ENCODE results near the gene ICAM3. TPM values are rescaled to one million over a fixed set of nuclear protein-coding genes. Genes with fewer than 3 reads are reported as not detected.

The ICAM3 gene
- total RNA-seq, 2 experiments from 2014 or later: 109 to 122 TPM

DNA sequence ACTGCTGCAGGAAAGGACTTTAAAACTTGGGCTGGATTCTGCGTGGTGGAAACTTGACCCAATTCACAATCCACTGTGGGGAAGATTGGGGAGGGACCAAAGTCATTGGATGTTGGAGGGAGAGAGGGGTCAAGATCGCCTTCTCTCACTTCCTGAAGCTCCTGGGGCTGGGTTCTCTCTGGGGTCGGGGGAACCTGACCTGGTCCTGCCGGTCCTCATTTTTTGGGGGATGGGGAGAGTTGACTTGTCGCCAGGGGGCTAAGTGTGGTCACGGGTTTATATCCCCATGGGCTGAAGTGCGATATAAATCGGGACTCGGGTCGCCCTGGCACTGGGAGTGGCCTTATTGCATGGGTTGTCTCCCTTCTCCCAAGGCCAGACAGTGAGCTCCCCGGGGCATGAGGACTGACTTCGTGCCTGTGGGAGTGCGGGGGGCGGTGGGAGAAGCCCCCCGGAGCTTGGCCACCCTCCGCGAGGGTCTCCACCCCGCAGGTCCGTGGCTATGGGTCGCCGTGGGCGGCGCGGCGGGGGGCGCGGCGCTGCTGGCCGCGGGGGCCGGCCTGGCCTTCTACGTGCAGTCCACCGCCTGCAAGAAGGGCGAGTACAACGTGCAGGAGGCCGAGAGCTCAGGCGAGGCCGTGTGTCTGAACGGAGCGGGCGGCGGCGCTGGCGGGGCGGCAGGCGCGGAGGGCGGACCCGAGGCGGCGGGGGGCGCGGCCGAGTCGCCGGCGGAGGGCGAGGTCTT, 43.4 kb downstream of the ICAM3 start:
- H3K27ac Mint-ChIP-seq: no peak overlapping the region
- intact Hi-C loops (cut with DNase I, micrococcal nuclease): loop anchor here in 1 of 2 experiments (10.0 kb wide), 1 partner anchor 219 kb away; the partner anchor contains the start of gene S1PR5
- no peak for DNase-seq
- H3K36me3 Mint-ChIP-seq (ENCODE audit: low read depth): no peaks in the 10 kb centered on the region
- ATAC-seq: no peak
- peaks cover 29% of the 10 kb centered on the region for H3K4me1 Mint-ChIP-seq
- ChIA-PET CTCF (interaction anchor here (0.7 kb wide), 1 partner anchor 125 kb away, joined by 5 read pairs; no protein-coding TSS in a partner anchor), POLR2A (no interaction called here)
- peaks cover 42% of the 10 kb centered on the region for H3K27me3 Mint-ChIP-seq
- H3K4me3 Mint-ChIP-seq: peak overlapping the region; percentile 52
- H3K9me3 Mint-ChIP-seq (ENCODE audit: low read depth): no peaks in the 10 kb centered on the region

DNA sequence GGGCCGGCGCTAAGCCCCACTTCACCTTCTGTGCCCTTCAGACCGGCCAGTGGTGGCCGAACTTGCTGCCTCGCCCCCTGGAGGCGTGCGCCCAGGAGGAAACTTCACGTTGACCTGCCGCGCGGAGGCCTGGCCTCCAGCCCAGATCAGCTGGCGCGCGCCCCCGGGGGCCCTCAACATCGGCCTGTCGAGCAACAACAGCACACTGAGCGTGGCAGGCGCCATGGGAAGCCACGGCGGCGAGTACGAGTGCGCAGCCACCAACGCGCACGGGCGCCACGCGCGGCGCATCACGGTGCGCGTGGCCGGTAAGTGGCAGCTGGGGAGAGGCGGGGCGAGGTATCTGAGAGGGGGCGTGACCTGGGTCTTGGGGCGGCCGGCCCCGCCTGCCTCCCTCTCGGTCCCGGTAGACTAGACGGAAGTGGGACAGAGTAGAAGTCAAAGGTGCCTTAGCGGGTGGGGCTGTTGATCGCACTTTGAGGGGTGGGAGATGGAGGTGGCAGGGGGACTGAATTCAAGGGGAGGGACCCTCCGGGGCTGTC, 44.0 kb downstream of the ICAM3 start:
- H3K27ac Mint-ChIP-seq: no peak overlapping the region
- H3K4me1 Mint-ChIP-seq: peaks cover 35% of the 10 kb centered on the region
- ATAC-seq (peak; percentile 21), DNase-seq (peak; percentile 72)
- intact Hi-C loops (cut with DNase I, micrococcal nuclease): loop anchor here in 1 of 2 experiments (10.0 kb wide), 1 partner anchor 219 kb away; the partner anchor contains the start of gene S1PR5
- peaks cover 49% of the 10 kb centered on the region for H3K27me3 Mint-ChIP-seq
- H3K9me3 Mint-ChIP-seq (ENCODE audit: low read depth): no peaks in the 10 kb centered on the region
- H3K36me3 Mint-ChIP-seq (ENCODE audit: low read depth): no peaks in the 10 kb centered on the region
- peak overlapping the region; percentile 52 for H3K4me3 Mint-ChIP-seq
- ChIA-PET CTCF (interaction anchor here (0.7 kb wide), 1 partner anchor 126 kb away, joined by 5 read pairs; no protein-coding TSS in a partner anchor), POLR2A (no interaction called here)

DNA sequence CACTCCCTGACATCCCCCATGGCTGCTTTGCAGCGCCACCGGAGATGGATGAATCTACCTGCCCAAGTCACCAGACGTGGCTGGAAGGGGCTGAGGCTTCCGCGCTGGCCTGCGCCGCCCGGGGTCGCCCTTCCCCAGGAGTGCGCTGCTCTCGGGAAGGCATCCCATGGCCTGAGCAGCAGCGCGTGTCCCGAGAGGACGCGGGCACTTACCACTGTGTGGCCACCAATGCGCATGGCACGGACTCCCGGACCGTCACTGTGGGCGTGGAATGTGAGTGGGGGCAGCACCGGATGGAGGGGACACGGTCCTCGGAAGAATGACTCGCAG, 45.1 kb downstream of the ICAM3 start:
- H3K4me3 Mint-ChIP-seq: no peak overlapping the region
- peaks cover 54% of the 10 kb centered on the region for H3K27me3 Mint-ChIP-seq
- ATAC-seq: no peak
- DNase-seq: peak; percentile 42
- no peak overlapping the region for H3K27ac Mint-ChIP-seq
- peaks cover 42% of the 10 kb centered on the region for H3K4me1 Mint-ChIP-seq
- intact Hi-C loops (cut with DNase I, micrococcal nuclease): loop anchor here (5.0 to 10.0 kb wide), 2 partner anchors 220 to 223 kb away; partner anchors contain the start of gene S1PR5 (in 2 of the 2)
- ChIA-PET POLR2A (no interaction called here), CTCF (interaction anchor here (0.7 kb wide), 1 partner anchor 57 kb away, joined by 3 read pairs; no protein-coding TSS in a partner anchor)
- no peaks in the 10 kb centered on the region for H3K36me3 Mint-ChIP-seq (ENCODE audit: low read depth)
- no peaks in the 10 kb centered on the region for H3K9me3 Mint-ChIP-seq (ENCODE audit: low read depth)

DNA sequence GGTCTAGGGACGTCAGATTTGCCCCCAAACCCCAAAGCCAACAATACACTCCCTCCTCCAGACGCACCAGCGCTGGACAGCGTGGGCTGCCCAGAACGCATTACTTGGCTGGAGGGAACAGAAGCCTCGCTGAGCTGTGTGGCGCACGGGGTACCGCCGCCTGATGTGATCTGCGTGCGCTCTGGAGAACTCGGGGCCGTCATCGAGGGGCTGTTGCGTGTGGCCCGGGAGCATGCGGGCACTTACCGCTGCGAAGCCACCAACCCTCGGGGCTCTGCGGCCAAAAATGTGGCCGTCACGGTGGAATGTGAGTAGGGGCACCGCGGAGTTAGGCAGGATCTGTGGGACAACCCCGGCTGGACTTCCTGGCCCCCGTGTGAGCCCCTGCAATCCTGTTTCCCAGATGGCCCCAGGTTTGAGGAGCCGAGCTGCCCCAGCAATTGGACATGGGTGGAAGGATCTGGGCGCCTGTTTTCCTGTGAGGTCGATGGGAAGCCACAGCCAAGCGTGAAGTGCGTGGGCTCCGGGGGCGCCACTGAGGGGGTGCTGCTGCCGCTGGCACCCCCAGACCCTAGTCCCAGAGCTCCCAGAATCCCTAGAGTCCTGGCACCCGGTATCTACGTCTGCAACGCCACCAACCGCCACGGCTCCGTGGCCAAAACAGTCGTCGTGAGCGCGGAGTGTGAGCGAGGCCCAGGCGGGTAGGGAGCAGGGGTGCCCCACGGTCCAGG, 45.6 kb downstream of the ICAM3 start:
- ChIA-PET POLR2A (interaction anchor here (0.7 kb wide), 1 partner anchor 549 kb away, joined by 7 read pairs; no protein-coding TSS in a partner anchor), CTCF (interaction anchor here (0.7 to 1.0 kb wide), 2 partner anchors 12 to 57 kb away, joined by 3 read pairs; no protein-coding TSS in a partner anchor)
- intact Hi-C loops (cut with DNase I, micrococcal nuclease): loop anchor here (5.0 to 10.0 kb wide), 2 partner anchors 221 to 223 kb away; partner anchors contain the start of gene S1PR5 (in 2 of the 2)
- Mint-ChIP-seq H3K4me3 (no peak overlapping the region), H3K36me3 (ENCODE audit: low read depth) (no peaks in the 10 kb centered on the region), H3K27me3 (peaks cover 58% of the 10 kb centered on the region), H3K27ac (no peak overlapping the region), H3K9me3 (ENCODE audit: low read depth) (no peaks in the 10 kb centered on the region), H3K4me1 (peaks cover 48% of the 10 kb centered on the region)
- ATAC-seq: no peak
- DNase-seq: no peak

DNA sequence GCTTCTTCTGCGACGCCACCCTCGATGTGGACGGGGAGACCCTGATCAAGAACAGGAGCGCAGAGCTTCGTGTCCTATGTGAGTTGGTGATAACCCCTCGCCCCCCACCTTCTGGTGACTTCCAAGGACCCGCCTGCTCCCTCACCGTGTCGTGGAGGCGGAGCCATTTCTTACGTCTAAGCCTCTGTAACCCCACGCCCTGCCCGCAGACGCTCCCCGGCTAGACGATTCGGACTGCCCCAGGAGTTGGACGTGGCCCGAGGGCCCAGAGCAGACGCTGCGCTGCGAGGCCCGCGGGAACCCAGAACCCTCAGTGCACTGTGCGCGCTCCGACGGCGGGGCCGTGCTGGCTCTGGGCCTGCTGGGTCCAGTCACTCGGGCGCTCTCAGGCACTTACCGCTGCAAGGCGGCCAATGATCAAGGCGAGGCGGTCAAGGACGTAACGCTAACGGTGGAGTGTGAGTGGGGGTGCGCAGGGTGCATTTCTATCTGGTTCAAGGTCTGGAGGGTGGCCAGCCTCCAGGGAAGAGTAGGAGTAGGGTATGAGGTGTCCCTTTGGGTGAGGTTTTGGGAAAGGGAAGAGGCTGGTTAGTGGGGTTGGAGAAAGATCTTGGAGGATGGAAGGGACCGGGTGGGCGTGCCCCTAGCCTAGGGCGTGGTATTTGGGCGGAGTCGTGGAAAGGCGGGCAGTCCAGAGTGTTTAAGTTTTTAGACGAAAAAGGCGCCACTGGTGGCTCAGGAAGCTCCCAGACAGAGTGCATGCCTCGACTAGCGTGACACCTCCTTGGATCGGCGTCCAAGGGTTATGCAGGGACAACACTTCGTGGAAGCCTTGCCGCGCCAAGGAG, 46.4 kb downstream of the ICAM3 start:
- intact Hi-C loops (cut with DNase I, micrococcal nuclease): loop anchor here (1.0 to 10.0 kb wide), 3 partner anchors 40 to 224 kb away; partner anchors contain the start of genes S1PR5 (in 2 of the 2) and RAVER1 (in 1 of the 2)
- peak overlapping the region; percentile 66 for H3K4me3 Mint-ChIP-seq
- no peaks in the 10 kb centered on the region for H3K9me3 Mint-ChIP-seq (ENCODE audit: low read depth)
- peaks cover 63% of the 10 kb centered on the region for H3K27me3 Mint-ChIP-seq
- DNase-seq (peak; percentile 33), ATAC-seq (no peak)
- ChIA-PET CTCF (interaction anchor here (0.6 to 2.1 kb wide), 3 partner anchors 11 to 96 kb away, joined by 3 to 7 read pairs (median 3); no protein-coding TSS in a partner anchor), POLR2A (interaction anchor here (0.7 kb wide), 2 partner anchors 87 to 549 kb away, joined by 7 to 8 read pairs; partner anchors contain the start of gene TYK2)
- H3K36me3 Mint-ChIP-seq (ENCODE audit: low read depth): no peaks in the 10 kb centered on the region
- H3K4me1 Mint-ChIP-seq: peaks cover 53% of the 10 kb centered on the region
- no peak overlapping the region for H3K27ac Mint-ChIP-seq

DNA sequence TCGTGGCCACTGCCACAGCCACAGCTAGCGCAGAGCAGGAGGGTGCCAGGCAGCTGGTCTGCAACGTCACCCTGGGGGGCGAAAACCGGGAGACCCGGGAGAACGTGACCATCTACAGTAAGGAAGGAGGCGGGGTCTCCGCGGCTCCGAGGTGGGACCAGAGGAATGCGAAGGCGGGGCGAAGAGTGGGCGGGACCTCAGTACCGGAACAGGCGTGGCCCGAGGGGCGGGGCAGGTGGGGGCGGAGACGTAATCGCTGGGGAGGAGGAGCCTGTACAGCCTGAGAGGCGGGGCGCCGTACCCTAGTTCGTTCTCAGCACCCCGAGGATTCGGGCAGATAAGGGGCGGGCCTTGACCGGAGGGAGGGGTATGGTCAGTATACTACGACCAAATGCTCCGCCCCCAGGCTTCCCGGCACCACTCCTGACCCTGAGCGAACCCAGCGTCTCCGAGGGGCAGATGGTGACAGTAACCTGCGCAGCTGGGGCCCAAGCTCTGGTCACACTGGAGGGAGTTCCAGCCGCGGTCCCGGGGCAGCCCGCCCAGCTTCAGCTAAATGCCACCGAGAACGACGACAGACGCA, 47.1 kb downstream of the ICAM3 start:
- Mint-ChIP-seq H3K4me1 (peaks cover 59% of the 10 kb centered on the region), H3K27me3 (peaks cover 70% of the 10 kb centered on the region), H3K36me3 (ENCODE audit: low read depth) (no peaks in the 10 kb centered on the region), H3K9me3 (ENCODE audit: low read depth) (no peaks in the 10 kb centered on the region), H3K27ac (no peak overlapping the region), H3K4me3 (peak overlapping the region; percentile 66)
- POLR2A ChIA-PET: interaction anchor here (0.7 to 1.2 kb wide), 2 partner anchors 32 to 88 kb away, joined by 3 to 8 read pairs; partner anchors contain the start of gene TYK2
- intact Hi-C loops (cut with DNase I, micrococcal nuclease): loop anchor here (1.0 to 10.0 kb wide), 3 partner anchors 41 to 225 kb away; partner anchors contain the start of genes S1PR5 (in 2 of the 2) and RAVER1 (in 1 of the 2)
- CTCF ChIA-PET: interaction anchor here (0.6 to 2.1 kb wide), 7 partner anchors 14 to 129 kb away, joined by 3 to 13 read pairs (median 4); partner anchors contain the start of gene ICAM1
- peak; percentile 92 for DNase-seq
- ATAC-seq: peak; percentile 63

DNA sequence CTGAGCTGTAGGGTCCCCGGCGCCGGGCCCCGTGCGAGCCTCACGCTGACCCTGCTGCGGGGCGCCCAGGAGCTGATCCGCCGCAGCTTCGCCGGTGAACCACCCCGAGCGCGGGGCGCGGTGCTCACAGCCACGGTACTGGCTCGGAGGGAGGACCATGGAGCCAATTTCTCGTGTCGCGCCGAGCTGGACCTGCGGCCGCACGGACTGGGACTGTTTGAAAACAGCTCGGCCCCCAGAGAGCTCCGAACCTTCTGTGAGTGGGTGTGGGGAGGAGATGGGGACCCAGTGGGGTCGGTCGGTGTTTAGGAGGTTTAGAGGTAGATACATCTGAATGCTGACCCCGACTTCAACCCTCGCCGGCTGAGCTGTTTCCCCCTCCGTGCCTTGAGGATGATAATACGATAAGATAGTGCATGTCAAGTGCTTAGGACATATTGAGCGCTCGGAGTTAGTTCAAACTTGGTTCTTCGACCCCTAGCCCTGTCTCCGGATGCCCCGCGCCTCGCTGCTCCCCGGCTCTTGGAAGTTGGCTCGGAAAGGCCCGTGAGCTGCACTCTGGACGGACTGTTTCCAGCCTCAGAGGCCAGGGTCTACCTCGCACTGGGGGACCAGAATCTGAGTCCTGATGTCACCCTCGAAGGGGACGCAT, 47.7 kb downstream of the ICAM3 start:
- no peak overlapping the region for H3K27ac Mint-ChIP-seq
- ChIA-PET CTCF (interaction anchor here (0.8 to 2.1 kb wide), 9 partner anchors 22 to 132 kb away, joined by 3 to 13 read pairs (median 3); partner anchors contain the start of genes CDC37 and ICAM1), POLR2A (interaction anchor here (0.5 to 1.2 kb wide), 3 partner anchors 31 to 89 kb away, joined by 3 to 8 read pairs (median 7); partner anchors contain the start of gene TYK2)
- no peaks in the 10 kb centered on the region for H3K9me3 Mint-ChIP-seq (ENCODE audit: low read depth)
- H3K4me1 Mint-ChIP-seq: peaks cover 65% of the 10 kb centered on the region
- DNase-seq (no peak), ATAC-seq (peak; percentile 1)
- peak overlapping the region; percentile 66 for H3K4me3 Mint-ChIP-seq
- peaks cover 73% of the 10 kb centered on the region for H3K27me3 Mint-ChIP-seq
- intact Hi-C loops (cut with DNase I, micrococcal nuclease): loop anchor here (1.0 to 10.0 kb wide), 4 partner anchors 42 to 226 kb away; partner anchors contain the start of genes S1PR5 (in 2 of the 2) and RAVER1 (in 1 of the 2)
- H3K36me3 Mint-ChIP-seq (ENCODE audit: low read depth): peaks cover under 1% of the 10 kb centered on the region

DNA sequence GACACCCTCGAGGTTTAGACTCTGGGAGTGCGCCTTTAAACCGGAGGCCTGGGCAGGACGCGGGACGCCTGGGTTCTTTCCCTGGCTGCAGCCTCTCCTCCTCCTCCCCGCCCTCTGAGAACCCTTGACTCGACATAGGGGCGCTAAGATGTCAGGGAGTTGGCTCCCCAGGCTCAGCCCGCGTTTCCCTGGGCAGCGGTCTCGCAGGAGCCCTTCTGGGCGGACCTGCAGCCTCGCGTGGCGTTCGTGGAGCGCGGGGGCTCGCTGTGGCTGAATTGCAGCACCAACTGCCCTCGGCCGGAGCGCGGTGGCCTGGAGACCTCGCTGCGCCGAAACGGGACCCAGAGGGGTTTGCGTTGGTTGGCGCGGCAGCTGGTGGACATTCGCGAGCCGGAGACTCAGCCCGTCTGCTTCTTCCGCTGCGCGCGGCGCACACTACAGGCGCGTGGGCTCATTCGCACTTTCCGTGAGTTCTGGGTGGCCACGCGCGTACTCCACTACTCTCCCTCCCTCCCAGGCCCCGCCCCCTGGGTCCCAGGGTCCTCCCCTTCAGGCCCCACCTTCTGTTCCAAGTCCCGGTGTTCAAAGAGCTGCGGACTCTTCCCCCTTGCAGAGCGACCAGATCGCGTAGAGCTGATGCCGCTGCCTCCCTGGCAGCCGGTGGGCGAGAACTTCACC, 48.4 kb downstream of the ICAM3 start:
- ChIA-PET POLR2A (interaction anchor here (0.5 to 1.2 kb wide), 2 partner anchors 31 to 85 kb away, joined by 3 to 7 read pairs; no protein-coding TSS in a partner anchor), CTCF (interaction anchor here (0.6 to 2.1 kb wide), 10 partner anchors 22 to 275 kb away, joined by 3 to 13 read pairs (median 3); partner anchors contain the start of genes CDC37, ICAM1 and KRI1)
- H3K27me3 Mint-ChIP-seq: peaks cover 73% of the 10 kb centered on the region
- peaks cover 4% of the 10 kb centered on the region for H3K36me3 Mint-ChIP-seq (ENCODE audit: low read depth)
- no peaks in the 10 kb centered on the region for H3K9me3 Mint-ChIP-seq (ENCODE audit: low read depth)
- peak; percentile 70 for DNase-seq
- peaks cover 72% of the 10 kb centered on the region for H3K4me1 Mint-ChIP-seq
- H3K4me3 Mint-ChIP-seq: peak overlapping the region; percentile 66
- intact Hi-C loops (cut with DNase I, micrococcal nuclease): loop anchor here (1.0 to 10.0 kb wide), 3 partner anchors 61 to 226 kb away; partner anchors contain the start of gene S1PR5 (in 2 of the 2)
- H3K27ac Mint-ChIP-seq: no peak overlapping the region
- ATAC-seq: no peak
